GM13976 (cell line): ENCODE data around the gene CYP11A1.

ENCODE experiments used
- DNase-seq: peaks from one replicate; pipeline ENCODE4 v3.0.0; 2012; ENCODE audit warnings: low spot score
- CTCF ChIP-seq: IDR thresholded peaks from 2 replicates; pipeline ENCODE4 v1.5.1; 2012; ENCODE audit warnings: borderline replicate concordance, mild to moderate bottlenecking; ENCODE audit not compliant: insufficient read depth; ENCODE audit errors: extremely low read depth, missing control alignments, control extremely low read depth
- in situ Hi-C: fragments of 300-500 bp; cut with MboI; formaldehyde crosslinking; loops from one replicate; pipeline ENCODE4 v1.12.0; 2022; ENCODE audit warnings: low sequenced_read_pairs, mixed read lengths, inconsistent platforms; ENCODE audit not compliant: unreplicated experiment

The CYP11A1 gene

GRCh38 chr15:74380361-74381189 lies 13.1 kb upstream of the CYP11A1 start:
- no peak for TF ChIP-seq CTCF
- DNase-seq: no peak
- in situ Hi-C loops: loop anchor here (5.0 kb wide), 1 partner anchor 57 kb away; no protein-coding TSS in a partner anchor

- DNase-seq: no peak
- no peak for TF ChIP-seq CTCF
- in situ Hi-C loops: loop anchor here (5.0 kb wide), 1 partner anchor 243 kb away; no protein-coding TSS in a partner anchor
Measured at GRCh38 chr15:74378848-74379247, 11.4 kb upstream of the CYP11A1 start.

- in situ Hi-C loops: loop anchor here (5.0 kb wide), 1 partner anchor 244 kb away; no protein-coding TSS in a partner anchor
- no peak for DNase-seq
- TF ChIP-seq CTCF: no peak
Measured at GRCh38 chr15:74377831-74378766, 10.7 kb upstream of the CYP11A1 start.

- no peak for DNase-seq
- TF ChIP-seq CTCF: no peak
- in situ Hi-C loops: loop anchor here (5.0 kb wide), 1 partner anchor 245 kb away; no protein-coding TSS in a partner anchor
Measured at GRCh38 chr15:74376825-74377581, 9.6 kb upstream of the CYP11A1 start.

GRCh38 chr15:74376226-74376625 lies 8.8 kb upstream of the CYP11A1 start:
- DNase-seq: no peak
- in situ Hi-C loops: loop anchor here (5.0 kb wide), 1 partner anchor 246 kb away; no protein-coding TSS in a partner anchor
- TF ChIP-seq CTCF: no peak
